Dendritic cell treated with granulocyte-macrophage colony-stimulating factor and Interleukin-4, amounts not matched to agents 40 ng/mL and 50 ng/mL, for 4 days (primary cell): ENCODE data around the gene INPP5J.

ENCODE experiments used
- H3K27ac Mint-ChIP-seq: one replicate; pipeline ENCODE4 v1.8.0; 2022; ENCODE audit warnings: mild to moderate bottlenecking, mixed read lengths
- H3K27me3 Mint-ChIP-seq: one replicate; pipeline ENCODE4 v1.8.0; 2022; ENCODE audit warnings: mild to moderate bottlenecking, mixed read lengths
- H3K36me3 Mint-ChIP-seq: one replicate; pipeline ENCODE4 v1.8.0; 2022; ENCODE audit warnings: low read depth, mixed read lengths
- H3K4me1 Mint-ChIP-seq: one replicate; pipeline ENCODE4 v1.8.0; 2022; ENCODE audit warnings: low read depth, mixed read lengths
- H3K4me3 Mint-ChIP-seq: one replicate; pipeline ENCODE4 v1.8.0; 2022; ENCODE audit warnings: mild to moderate bottlenecking, moderate library complexity, mixed read lengths
- H3K9me3 Mint-ChIP-seq: one replicate; pipeline ENCODE4 v1.8.0; 2022; ENCODE audit warnings: mixed read lengths
- intact Hi-C: fragments of 100-400 bp; cut with micrococcal nuclease; formaldehyde crosslinking; loops from one replicate; pipeline ENCODE4 v1.15.0; 2022

INPP5J gene

DNA sequence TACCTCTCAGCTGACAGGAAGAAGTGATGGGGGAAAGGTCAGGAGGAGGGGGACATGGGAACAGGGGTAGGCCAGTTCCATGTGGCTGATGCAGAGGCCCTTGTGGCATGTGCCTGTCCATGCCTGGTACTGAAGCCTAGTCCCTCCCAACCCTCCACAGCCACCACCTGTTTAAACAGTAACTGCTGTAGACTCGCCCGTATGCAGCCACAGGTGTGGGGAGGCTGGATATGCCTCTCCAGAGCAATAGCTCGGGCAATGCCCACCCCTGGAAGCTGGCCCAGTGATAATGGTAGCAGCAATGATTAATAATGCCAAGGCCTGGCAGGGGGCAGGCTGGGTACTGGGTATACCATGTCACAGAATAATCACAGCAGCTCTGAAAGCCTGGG, 39.4 kb upstream of the INPP5J start:
- H3K27me3 Mint-ChIP-seq: peaks cover 5% of the 10 kb centered on the region
- peaks cover 14% of the 10 kb centered on the region for H3K36me3 Mint-ChIP-seq
- no peak overlapping the region for H3K27ac Mint-ChIP-seq
- H3K4me3 Mint-ChIP-seq: no peak overlapping the region
- intact Hi-C loops: loop anchor here (5.0 to 10.0 kb wide), 2 partner anchors 116 to 191 kb away; partner anchors contain the start of genes MORC2 and TUG1
- H3K9me3 Mint-ChIP-seq: no peaks in the 10 kb centered on the region
- H3K4me1 Mint-ChIP-seq: peaks cover 53% of the 10 kb centered on the region

DNA sequence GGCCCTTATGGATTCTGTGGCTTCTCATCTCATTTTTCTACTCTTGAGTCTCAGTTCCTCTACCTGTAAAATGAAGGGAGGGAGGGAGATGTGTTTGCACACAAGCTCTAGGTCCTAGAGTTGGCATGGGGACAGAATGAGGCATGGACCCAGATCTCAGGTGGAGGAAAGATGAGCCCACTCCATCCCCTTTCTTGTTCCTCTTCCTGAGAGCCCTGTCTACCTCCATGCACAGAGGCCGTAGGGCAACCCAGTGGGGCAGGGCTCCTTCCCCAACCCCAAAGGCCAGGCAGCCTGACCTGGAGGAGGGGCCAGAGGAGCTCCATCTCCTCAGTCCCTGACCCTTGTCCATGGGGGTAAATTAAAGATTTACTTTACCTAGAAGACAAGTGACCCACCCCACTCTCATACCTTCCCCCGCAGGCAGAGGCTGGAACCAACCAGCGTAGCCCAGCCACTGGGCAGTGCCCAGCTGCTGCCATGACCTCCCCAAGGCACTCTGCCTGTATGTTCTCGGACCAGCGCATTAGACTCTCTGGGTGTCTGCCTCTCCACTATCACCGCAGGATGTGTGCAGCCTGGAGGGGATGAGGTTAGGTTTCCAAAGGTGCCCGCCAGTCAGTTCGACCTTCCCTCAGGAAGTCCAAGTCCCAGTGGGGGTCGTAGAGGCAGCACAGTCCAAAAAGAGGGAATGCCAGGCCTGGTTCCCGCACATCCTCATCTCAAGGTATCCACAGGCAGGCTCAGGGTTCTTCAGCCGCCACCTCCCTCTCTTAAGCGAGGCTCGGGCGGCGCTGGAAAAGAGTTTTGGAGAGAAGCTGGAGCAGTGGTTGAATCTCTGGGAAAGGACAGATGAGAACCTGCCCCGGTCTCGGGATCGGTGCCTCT, 38.6 kb upstream of the INPP5J start:
- peak overlapping the region; percentile 83 for H3K4me3 Mint-ChIP-seq
- intact Hi-C loops: loop anchor here (1.0 to 10.0 kb wide), 3 partner anchors 117 to 191 kb away; partner anchors contain the start of genes MORC2 and TUG1
- H3K27me3 Mint-ChIP-seq: peaks cover 5% of the 10 kb centered on the region
- H3K27ac Mint-ChIP-seq: peak overlapping the region; percentile 95
- peaks cover 14% of the 10 kb centered on the region for H3K36me3 Mint-ChIP-seq
- H3K4me1 Mint-ChIP-seq: peaks cover 55% of the 10 kb centered on the region
- no peaks in the 10 kb centered on the region for H3K9me3 Mint-ChIP-seq

DNA sequence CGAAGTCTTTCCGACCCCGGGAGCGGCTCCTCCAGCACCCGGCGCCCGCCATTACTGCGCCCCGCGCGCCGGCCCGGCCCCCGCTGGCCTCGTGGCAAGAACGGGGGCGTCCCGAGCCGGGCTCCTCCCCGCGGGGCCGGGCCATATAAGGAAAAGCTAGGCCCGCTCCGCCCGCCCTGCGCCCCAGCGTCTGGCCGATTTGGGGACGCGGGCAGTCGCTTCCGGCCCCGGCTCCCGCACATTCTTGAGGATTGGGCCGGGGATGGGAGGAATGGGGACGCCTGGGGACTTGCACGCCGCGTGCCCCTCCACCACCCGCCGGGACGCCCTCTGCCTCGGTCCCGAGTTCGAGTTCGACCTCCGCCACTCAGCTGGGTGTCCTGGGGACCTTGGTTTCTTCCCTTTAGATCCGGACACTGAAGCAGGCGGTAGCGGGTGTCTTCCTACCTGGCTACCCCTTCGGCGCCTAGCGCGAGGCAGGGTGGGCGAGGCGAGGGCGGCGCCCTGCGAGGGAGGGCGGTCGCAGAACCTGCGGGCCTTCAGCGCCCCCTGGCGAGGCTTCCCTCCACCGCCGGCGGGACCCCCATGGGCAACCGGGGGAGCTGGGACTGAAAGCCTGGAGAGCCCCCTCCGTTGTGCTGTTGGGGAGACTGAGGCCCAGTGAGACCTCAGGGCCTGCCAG, 37.8 kb upstream of the INPP5J start:
- Mint-ChIP-seq H3K9me3 (no peaks in the 10 kb centered on the region), H3K27ac (peak overlapping the region; percentile 95), H3K27me3 (peaks cover 5% of the 10 kb centered on the region), H3K4me1 (peaks cover 56% of the 10 kb centered on the region), H3K4me3 (peak overlapping the region; percentile 83), H3K36me3 (peaks cover 14% of the 10 kb centered on the region)
- intact Hi-C loops: loop anchor here (1.0 to 10.0 kb wide), 5 partner anchors 77 to 190 kb away; partner anchors contain the start of genes MORC2, RNF185 and TUG1

GRCh38 chr22:31085493-31085824, 37.3 kb upstream of the INPP5J start:
- H3K4me1 Mint-ChIP-seq: peaks cover 55% of the 10 kb centered on the region

DNA sequence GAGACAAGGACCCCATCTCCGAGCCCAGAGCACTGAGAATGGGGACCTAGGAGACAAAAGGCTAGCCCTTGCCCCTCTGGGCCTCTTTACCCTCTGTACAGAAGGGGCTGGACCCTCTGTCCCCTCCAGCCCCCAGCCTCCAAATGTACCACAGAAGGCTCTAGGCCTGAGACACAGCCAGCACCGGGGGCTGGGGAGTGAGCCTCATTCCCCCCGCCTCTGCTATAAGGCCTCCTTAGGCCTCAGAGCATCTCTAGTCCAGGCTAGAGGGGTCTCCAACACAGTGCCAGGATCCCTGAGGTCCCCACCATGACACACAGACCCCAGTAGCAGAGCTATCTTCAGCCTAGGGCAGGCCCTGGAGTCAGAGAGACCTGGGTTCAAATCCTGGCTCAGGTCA, 36.8 kb upstream of the INPP5J start:
- peaks cover 19% of the 10 kb centered on the region for H3K36me3 Mint-ChIP-seq
- peaks cover 1% of the 10 kb centered on the region for H3K27me3 Mint-ChIP-seq
- no peak overlapping the region for H3K4me3 Mint-ChIP-seq
- H3K9me3 Mint-ChIP-seq: no peaks in the 10 kb centered on the region
- H3K27ac Mint-ChIP-seq: peak overlapping the region; percentile 95
- intact Hi-C loops: loop anchor here (1.0 to 10.0 kb wide), 3 partner anchors 76 to 189 kb away; partner anchors contain the start of gene RNF185
- H3K4me1 Mint-ChIP-seq: peaks cover 50% of the 10 kb centered on the region

More at GRCh38 chr22:31085493-31085824, 37.3 kb upstream of the INPP5J start:
- intact Hi-C loops: loop anchor here (1.0 to 10.0 kb wide), 3 partner anchors 77 to 189 kb away; partner anchors contain the start of gene RNF185
- peak overlapping the region; percentile 83 for H3K4me3 Mint-ChIP-seq
- H3K27ac Mint-ChIP-seq: peak overlapping the region; percentile 95
- peaks cover 3% of the 10 kb centered on the region for H3K27me3 Mint-ChIP-seq
- no peaks in the 10 kb centered on the region for H3K9me3 Mint-ChIP-seq
- peaks cover 14% of the 10 kb centered on the region for H3K36me3 Mint-ChIP-seq

DNA sequence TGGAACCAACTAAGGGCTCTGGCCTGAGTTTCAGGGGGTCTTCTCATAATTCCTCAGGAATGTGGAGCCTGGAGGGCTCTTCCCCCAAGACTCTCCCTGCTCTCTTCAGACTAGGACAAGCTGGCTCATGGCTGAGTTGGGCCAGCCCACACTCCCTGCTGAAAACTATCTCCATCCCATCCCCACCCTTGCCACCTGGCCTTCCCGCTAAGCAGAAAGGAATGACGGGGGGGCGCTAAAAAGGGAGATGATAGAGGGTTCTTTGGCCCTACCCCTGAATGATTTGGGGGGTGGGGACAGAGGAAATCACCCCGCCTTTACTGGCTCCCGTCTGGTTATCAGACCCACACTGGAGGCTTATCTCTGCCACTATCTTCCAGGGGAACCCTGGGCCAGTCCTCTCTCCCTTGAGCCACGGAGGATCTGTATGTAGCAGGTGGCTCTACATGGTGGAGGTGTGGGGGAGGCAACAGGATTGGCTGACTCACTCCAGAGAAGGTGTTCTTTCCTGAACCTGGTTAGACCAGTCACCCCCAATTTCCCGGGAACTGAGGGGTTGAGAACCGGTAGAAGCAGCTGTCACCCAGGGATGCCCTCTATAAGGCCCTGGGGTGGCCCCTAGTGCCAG, 35.9 kb upstream of the INPP5J start:
- Mint-ChIP-seq H3K27me3 (no peaks in the 10 kb centered on the region), H3K36me3 (peaks cover 22% of the 10 kb centered on the region), H3K27ac (peak overlapping the region; percentile 95), H3K4me1 (peaks cover 41% of the 10 kb centered on the region), H3K9me3 (no peaks in the 10 kb centered on the region), H3K4me3 (no peak overlapping the region)
- intact Hi-C loops: loop anchor here (5.0 to 10.0 kb wide), 2 partner anchors 75 to 188 kb away; partner anchors contain the start of gene RNF185

- H3K27ac Mint-ChIP-seq: no peak overlapping the region
- no peak overlapping the region for H3K4me3 Mint-ChIP-seq
- intact Hi-C loops: loop anchor here (2.0 to 10.0 kb wide), 3 partner anchors 61 to 187 kb away; partner anchors contain the start of gene RNF185
- H3K4me1 Mint-ChIP-seq: peaks cover 32% of the 10 kb centered on the region
- H3K27me3 Mint-ChIP-seq: no peaks in the 10 kb centered on the region
- peaks cover 22% of the 10 kb centered on the region for H3K36me3 Mint-ChIP-seq
- H3K9me3 Mint-ChIP-seq: no peaks in the 10 kb centered on the region
These were observed 35.0 kb upstream of the INPP5J start for GRCh38 chr22:31087744-31088215.

GRCh38 chr22:31088233-31088986, 34.4 kb upstream of the INPP5J start:
- Mint-ChIP-seq H3K27ac (no peak overlapping the region), H3K9me3 (no peaks in the 10 kb centered on the region), H3K27me3 (no peaks in the 10 kb centered on the region), H3K4me3 (no peak overlapping the region), H3K4me1 (peaks cover 25% of the 10 kb centered on the region), H3K36me3 (peaks cover 22% of the 10 kb centered on the region)
- intact Hi-C loops: loop anchor here (2.0 to 10.0 kb wide), 3 partner anchors 60 to 186 kb away; partner anchors contain the start of gene RNF185

DNA sequence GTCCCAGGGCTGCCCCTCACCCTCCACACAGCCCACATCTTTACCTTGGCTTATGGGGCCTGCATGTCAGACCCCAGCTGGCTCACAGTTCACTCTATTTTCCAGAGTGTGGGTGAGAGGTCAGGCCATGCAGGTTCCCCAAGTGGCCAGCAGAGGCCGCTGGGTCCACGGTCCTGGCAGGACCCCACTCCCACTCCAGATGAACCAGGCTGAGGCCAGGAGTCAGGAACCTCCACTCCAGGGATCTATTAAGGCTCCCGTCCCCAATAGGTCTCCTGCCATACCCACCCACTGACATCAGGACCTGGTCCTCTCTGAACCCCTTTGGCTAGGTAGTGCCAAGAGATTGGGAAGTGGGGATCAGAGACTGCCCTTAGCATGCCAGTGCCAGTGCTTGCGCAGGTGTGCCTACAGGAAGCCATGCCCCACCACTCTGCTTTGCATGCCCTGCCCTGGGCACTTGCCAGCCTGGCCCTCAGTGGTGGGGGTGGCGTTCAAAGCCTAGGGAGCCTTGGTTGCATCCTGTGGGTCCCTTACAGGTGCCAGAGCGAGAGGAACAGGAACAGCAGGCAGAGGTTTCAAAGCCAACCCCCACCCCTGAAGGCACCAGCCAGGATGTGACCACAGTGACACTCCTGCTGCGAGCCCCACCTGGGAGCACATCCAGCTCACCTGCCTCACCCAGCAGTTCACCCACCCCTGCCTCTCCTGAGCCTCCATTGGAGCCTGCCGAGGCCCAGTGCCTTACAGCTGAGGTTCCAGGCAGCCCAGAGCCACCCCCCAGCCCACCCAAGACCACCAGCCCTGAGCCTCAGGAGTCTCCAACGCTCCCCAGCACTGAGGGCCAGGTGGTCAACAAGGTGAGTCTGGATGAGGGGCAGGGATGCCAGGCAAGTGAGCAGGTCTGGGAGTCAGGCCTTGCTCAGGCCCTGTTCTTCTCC, 33.3 kb upstream of the INPP5J start:
- H3K4me1 Mint-ChIP-seq: peaks cover 15% of the 10 kb centered on the region
- H3K27ac Mint-ChIP-seq: no peak overlapping the region
- no peaks in the 10 kb centered on the region for H3K27me3 Mint-ChIP-seq
- H3K36me3 Mint-ChIP-seq: peaks cover 19% of the 10 kb centered on the region
- no peak overlapping the region for H3K4me3 Mint-ChIP-seq
- H3K9me3 Mint-ChIP-seq: no peaks in the 10 kb centered on the region
- intact Hi-C loops: loop anchor here (1.0 to 10.0 kb wide), 4 partner anchors 59 to 185 kb away; partner anchors contain the start of gene RNF185

GRCh38 chr22:31090217-31091085, 32.3 kb upstream of the INPP5J start:
- peaks cover 10% of the 10 kb centered on the region for H3K4me1 Mint-ChIP-seq
- no peaks in the 10 kb centered on the region for H3K9me3 Mint-ChIP-seq
- peaks cover 9% of the 10 kb centered on the region for H3K36me3 Mint-ChIP-seq
- intact Hi-C loops: no loop called here
- H3K4me3 Mint-ChIP-seq: no peak overlapping the region
- no peak overlapping the region for H3K27ac Mint-ChIP-seq
- H3K27me3 Mint-ChIP-seq: no peaks in the 10 kb centered on the region

DNA sequence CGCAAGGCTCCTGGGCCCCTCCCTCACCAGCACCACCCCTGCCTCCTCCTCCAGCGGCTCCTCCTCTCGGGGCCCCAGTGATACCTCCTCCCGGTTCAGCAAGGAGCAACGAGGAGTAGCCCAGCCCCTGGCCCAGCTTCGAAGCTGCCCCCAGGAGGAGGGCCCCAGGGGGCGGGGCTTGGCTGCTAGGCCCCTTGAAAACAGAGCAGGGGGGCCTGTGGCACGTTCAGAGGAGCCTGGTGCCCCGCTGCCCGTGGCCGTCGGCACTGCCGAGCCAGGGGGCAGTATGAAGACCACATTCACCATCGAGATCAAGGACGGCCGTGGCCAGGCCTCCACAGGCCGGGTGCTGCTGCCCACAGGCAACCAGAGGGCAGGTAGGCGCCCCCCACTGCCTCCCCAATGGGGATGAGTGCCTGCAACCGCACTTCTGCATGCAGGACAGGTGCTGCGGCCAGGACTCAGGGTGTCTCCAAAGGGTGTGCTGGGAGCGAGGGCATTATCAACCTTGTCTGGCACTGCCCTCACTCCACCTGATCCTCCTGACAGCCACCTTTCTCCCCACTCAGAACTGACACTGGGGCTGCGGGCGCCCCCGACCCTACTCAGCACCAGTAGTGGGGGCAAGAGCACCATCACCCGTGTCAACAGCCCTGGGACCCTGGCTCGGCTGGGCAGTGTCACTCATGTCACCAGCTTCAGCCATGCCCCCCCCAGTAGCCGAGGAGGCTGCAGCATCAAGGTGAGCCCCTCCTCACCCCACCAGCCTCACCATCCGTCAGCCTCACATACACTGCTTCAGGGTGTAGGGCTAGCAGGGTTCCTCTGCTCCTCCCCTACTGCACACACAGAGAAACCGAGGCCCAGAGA, 31.4 kb upstream of the INPP5J start:
- intact Hi-C loops: no loop called here
- Mint-ChIP-seq H3K27me3 (no peaks in the 10 kb centered on the region), H3K4me1 (peaks cover 15% of the 10 kb centered on the region), H3K4me3 (no peak overlapping the region), H3K9me3 (no peaks in the 10 kb centered on the region), H3K27ac (no peak overlapping the region), H3K36me3 (peaks cover 13% of the 10 kb centered on the region)
